HepG2 (cell line): ENCODE data around the gene FAM3A. TPM values are rescaled to one million over a fixed set of nuclear protein-coding genes. Genes with fewer than 3 reads are reported as not detected.

ENCODE experiments used
- BCL6 ChIP-seq: IDR thresholded peaks from 2 replicates; pipeline ENCODE4 v1.6.1; 2016; ENCODE audit warnings: missing genetic modification reagents, missing compliant biosample characterization
- EED ChIP-seq: sonication (generic); formaldehyde crosslinking; IDR thresholded peaks from 2 replicates; pipeline ENCODE4 v1.5.0; 2020; ENCODE audit warnings: mild to moderate bottlenecking, missing genetic modification reagents
- FOXA1 ChIP-seq, 2 experiments: fragments of 450-650 bp in 1 of 2; sonication (generic) in 1 of 2; formaldehyde crosslinking in 1 of 2; IDR thresholded peaks; 2 replicates each; pipeline versions ENCODE4 v1.4.0 to v1.6.1; 2016 to 2020; ENCODE audit warnings: missing genetic modification reagents in 1 of 2
- FOXA3 ChIP-seq: IDR thresholded peaks from 2 replicates; pipeline ENCODE4 v1.6.1; 2016; ENCODE audit warnings: missing genetic modification reagents, missing compliant biosample characterization
- HMG20B ChIP-seq: conservative IDR thresholded peaks from 2 replicates; pipeline ENCODE4 v1.6.1; 2016; ENCODE audit warnings: missing genetic modification reagents, missing compliant biosample characterization
- NONO ChIP-seq, 2 experiments: fragments of 450-650 bp in 1 of 2; sonication (generic) in 1 of 2; formaldehyde crosslinking in 1 of 2; IDR thresholded peaks in 1 of 2; conservative IDR thresholded peaks in 1 of 2; 2 replicates each; pipeline versions ENCODE4 v1.6.1 to v1.8.0; 2017 to 2022; ENCODE audit warnings: mild to moderate bottlenecking in 1 of 2, missing genetic modification reagents in 1 of 2, moderate library complexity in 1 of 2
- POLR2AphosphoS5 ChIP-seq: IDR thresholded peaks from 2 replicates; pipeline ENCODE4 v1.6.1; 2012; ENCODE audit warnings: low read depth, low read length
- SOX5 ChIP-seq: IDR thresholded peaks from 2 replicates; pipeline ENCODE4 v1.6.1; 2016; ENCODE audit warnings: borderline replicate concordance
- SOX6 ChIP-seq, 2 experiments: fragments of 450-650 bp in 1 of 2; sonication (generic) in 1 of 2; formaldehyde crosslinking in 1 of 2; IDR thresholded peaks; 2 replicates each; pipeline versions ENCODE4 v1.4.0 to v1.6.1; 2017 to 2020; ENCODE audit warnings: antibody characterized with exemption in 1 of 2, mild to moderate bottlenecking in 1 of 2, missing genetic modification reagents in 1 of 2
- YEATS4 ChIP-seq: sonication (generic); formaldehyde crosslinking; IDR thresholded peaks from 2 replicates; pipeline ENCODE4 v1.4.0; 2020; ENCODE audit warnings: missing genetic modification reagents, borderline replicate concordance
- ZNF430 ChIP-seq: sonication (generic); formaldehyde crosslinking; IDR thresholded peaks from 2 replicates; pipeline ENCODE4 v1.9.0; 2021; ENCODE audit warnings: mild to moderate bottlenecking, missing genetic modification reagents
- ZNF557 ChIP-seq: sonication (generic); formaldehyde crosslinking; IDR thresholded peaks from 2 replicates; pipeline ENCODE4 v1.4.0; 2020; ENCODE audit warnings: missing genetic modification reagents
- polyA plus RNA-seq, 8 experiments: library from polyadenylated mRNA; depleted of rRNA in 3 of 8; stranded (reverse) in 7 of 8; unstranded in 1 of 8; fragments of >200 nt; fragmentation: Illumina TruSeq in 4 of 8; extraction: Trizol in 4 of 8; gene quantifications; 2 replicates each; pipeline versions ENCODE4 v1.2.1 to v1.2.3, GENCODE V29; 2011 to 2016; ENCODE audit warnings: low read depth in 4 of 8, missing spikeins in 1 of 8, mixed read lengths in 1 of 8; ENCODE audit not compliant: insufficient read depth in 1 of 8
- total RNA-seq, 5 experiments: library from RNA; depleted of rRNA; stranded (reverse); fragments of >200 nt; fragmentation: Illumina TruSeq; extraction: Trizol; gene quantifications; 2 replicates each; pipeline ENCODE4 v1.2.3, GENCODE V29; 2016; ENCODE audit warnings: low read depth in 1 of 5
- TF ChIP-seq, protein P1 (sequence below): sonication (generic); formaldehyde crosslinking; IDR thresholded peaks from 2 replicates; pipeline ENCODE4 v1.9.0; 2021; ENCODE audit warnings: missing genetic modification reagents, borderline replicate concordance
- TF ChIP-seq, protein P2 (sequence below): IDR thresholded peaks from 2 replicates; pipeline ENCODE4 v1.6.1; 2016; ENCODE audit warnings: missing compliant biosample characterization, missing genetic modification reagents, borderline replicate concordance
- TF ChIP-seq, protein P3 (sequence below): sonication (generic); formaldehyde crosslinking; conservative IDR thresholded peaks from 2 replicates; pipeline ENCODE4 v1.4.0; 2020; ENCODE audit warnings: mild to moderate bottlenecking, missing genetic modification reagents, moderate library complexity
- TF ChIP-seq, protein P4 (sequence below): IDR thresholded peaks from 2 replicates; pipeline ENCODE4 v1.6.1; 2016
- TF ChIP-seq, protein P5 (sequence below): sonication (generic); formaldehyde crosslinking; IDR thresholded peaks from 2 replicates; pipeline ENCODE4 v1.4.0; 2020; ENCODE audit warnings: missing genetic modification reagents

FAM3A gene
- total and polyA plus RNA-seq, 2 of the 13 experiments (the other 11 are each of a cell fraction or from before 2014, with no cell fraction given) = 11.2 to 22.7 TPM

DNA sequence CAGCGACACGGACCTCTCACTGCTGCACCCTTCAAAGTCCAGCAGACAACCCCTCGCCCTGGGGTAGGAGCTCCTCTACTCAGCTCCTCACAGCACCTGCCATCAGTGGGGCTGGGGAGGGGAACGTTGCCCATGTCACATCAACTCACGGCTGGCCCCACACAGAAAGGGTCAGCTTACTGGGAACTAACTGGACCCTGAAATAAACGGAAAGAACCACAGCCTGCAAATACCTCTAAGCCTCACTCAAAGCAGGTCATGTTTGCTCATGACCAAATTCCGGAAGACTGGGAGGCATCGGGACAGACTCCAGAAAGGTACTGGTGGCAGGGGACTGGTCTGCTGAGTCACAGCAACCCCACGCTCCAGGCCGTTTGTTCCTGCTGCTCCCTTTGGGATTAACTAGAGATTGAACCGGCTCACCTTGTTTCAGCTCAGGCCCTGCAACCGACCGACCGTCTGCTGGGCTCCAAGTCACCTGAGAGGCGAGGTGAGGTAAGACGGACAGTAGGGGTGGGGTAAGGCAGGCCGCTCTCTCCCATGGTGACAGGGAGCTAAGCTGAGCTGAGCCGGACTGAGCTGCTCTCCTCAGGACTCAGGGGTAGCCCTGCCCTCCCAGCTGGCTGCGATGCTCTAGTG, 25.0 kb upstream of the FAM3A start (continued):
- TF ChIP-seq, protein P1, sequence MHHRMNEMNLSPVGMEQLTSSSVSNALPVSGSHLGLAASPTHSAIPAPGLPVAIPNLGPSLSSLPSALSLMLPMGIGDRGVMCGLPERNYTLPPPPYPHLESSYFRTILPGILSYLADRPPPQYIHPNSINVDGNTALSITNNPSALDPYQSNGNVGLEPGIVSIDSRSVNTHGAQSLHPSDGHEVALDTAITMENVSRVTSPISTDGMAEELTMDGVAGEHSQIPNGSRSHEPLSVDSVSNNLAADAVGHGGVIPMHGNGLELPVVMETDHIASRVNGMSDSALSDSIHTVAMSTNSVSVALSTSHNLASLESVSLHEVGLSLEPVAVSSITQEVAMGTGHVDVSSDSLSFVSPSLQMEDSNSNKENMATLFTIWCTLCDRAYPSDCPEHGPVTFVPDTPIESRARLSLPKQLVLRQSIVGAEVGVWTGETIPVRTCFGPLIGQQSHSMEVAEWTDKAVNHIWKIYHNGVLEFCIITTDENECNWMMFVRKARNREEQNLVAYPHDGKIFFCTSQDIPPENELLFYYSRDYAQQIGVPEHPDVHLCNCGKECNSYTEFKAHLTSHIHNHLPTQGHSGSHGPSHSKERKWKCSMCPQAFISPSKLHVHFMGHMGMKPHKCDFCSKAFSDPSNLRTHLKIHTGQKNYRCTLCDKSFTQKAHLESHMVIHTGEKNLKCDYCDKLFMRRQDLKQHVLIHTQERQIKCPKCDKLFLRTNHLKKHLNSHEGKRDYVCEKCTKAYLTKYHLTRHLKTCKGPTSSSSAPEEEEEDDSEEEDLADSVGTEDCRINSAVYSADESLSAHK = no peak
- no peak for TF ChIP-seq ZNF557 (CRISPR knock-in tag)
- peak; percentile 64 for TF ChIP-seq POLR2AphosphoS5
- no peak for TF ChIP-seq NONO (IDR thresholded peaks at IDR 0.05)
- no peak for TF ChIP-seq NONO (CRISPR knock-in tag; conservative IDR thresholded peaks at IDR 0.05)
- TF ChIP-seq, protein P2, sequence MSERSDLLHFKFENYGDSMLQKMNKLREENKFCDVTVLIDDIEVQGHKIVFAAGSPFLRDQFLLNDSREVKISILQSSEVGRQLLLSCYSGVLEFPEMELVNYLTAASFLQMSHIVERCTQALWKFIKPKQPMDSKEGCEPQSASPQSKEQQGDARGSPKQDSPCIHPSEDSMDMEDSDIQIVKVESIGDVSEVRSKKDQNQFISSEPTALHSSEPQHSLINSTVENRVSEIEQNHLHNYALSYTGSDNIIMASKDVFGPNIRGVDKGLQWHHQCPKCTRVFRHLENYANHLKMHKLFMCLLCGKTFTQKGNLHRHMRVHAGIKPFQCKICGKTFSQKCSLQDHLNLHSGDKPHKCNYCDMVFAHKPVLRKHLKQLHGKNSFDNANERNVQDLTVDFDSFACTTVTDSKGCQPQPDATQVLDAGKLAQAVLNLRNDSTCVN (CRISPR knock-in tag) = peak; percentile 72; the same call in 1 of the 2 replicates
- peak; percentile 70 for TF ChIP-seq FOXA3
- TF ChIP-seq BCL6 = peak; percentile 53; the same call in 1 of the 2 replicates
- TF ChIP-seq, protein P3, sequence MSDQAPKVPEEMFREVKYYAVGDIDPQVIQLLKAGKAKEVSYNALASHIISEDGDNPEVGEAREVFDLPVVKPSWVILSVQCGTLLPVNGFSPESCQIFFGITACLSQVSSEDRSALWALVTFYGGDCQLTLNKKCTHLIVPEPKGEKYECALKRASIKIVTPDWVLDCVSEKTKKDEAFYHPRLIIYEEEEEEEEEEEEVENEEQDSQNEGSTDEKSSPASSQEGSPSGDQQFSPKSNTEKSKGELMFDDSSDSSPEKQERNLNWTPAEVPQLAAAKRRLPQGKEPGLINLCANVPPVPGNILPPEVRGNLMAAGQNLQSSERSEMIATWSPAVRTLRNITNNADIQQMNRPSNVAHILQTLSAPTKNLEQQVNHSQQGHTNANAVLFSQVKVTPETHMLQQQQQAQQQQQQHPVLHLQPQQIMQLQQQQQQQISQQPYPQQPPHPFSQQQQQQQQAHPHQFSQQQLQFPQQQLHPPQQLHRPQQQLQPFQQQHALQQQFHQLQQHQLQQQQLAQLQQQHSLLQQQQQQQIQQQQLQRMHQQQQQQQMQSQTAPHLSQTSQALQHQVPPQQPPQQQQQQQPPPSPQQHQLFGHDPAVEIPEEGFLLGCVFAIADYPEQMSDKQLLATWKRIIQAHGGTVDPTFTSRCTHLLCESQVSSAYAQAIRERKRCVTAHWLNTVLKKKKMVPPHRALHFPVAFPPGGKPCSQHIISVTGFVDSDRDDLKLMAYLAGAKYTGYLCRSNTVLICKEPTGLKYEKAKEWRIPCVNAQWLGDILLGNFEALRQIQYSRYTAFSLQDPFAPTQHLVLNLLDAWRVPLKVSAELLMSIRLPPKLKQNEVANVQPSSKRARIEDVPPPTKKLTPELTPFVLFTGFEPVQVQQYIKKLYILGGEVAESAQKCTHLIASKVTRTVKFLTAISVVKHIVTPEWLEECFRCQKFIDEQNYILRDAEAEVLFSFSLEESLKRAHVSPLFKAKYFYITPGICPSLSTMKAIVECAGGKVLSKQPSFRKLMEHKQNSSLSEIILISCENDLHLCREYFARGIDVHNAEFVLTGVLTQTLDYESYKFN = peak; percentile 72
- no peak for TF ChIP-seq SOX6 (IDR thresholded peaks at IDR 0.05)
- peak; percentile 54; the same call in 1 of the 2 replicates for TF ChIP-seq SOX6 (CRISPR knock-in tag; IDR thresholded peaks at IDR 0.05)
- 0 out of 2 replicates have a peak, but pooled peaks have one; percentile 20 for TF ChIP-seq EED
- TF ChIP-seq SOX5 (CRISPR knock-in tag) = peak; percentile 36; the same call in 1 of the 2 replicates
- no peak for TF ChIP-seq FOXA1 (IDR thresholded peaks at IDR 0.05)
- peak; percentile 77 for TF ChIP-seq FOXA1 (CRISPR knock-in tag; IDR thresholded peaks at IDR 0.05)
- TF ChIP-seq YEATS4 = 0 out of 2 replicates have a peak, but pooled peaks have one; percentile 30
- TF ChIP-seq, protein P4, sequence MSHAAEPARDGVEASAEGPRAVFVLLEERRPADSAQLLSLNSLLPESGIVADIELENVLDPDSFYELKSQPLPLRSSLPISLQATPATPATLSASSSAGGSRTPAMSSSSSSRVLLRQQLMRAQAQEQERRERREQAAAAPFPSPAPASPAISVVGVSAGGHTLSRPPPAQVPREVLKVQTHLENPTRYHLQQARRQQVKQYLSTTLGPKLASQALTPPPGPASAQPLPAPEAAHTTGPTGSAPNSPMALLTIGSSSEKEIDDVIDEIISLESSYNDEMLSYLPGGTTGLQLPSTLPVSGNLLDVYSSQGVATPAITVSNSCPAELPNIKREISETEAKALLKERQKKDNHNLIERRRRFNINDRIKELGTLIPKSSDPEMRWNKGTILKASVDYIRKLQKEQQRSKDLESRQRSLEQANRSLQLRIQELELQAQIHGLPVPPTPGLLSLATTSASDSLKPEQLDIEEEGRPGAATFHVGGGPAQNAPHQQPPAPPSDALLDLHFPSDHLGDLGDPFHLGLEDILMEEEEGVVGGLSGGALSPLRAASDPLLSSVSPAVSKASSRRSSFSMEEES = 0 out of 2 replicates have a peak, but pooled peaks have one; percentile 35
- peak; percentile 54; the same call in 1 of the 2 replicates for TF ChIP-seq HMG20B (CRISPR knock-in tag)
- TF ChIP-seq, protein P5, sequence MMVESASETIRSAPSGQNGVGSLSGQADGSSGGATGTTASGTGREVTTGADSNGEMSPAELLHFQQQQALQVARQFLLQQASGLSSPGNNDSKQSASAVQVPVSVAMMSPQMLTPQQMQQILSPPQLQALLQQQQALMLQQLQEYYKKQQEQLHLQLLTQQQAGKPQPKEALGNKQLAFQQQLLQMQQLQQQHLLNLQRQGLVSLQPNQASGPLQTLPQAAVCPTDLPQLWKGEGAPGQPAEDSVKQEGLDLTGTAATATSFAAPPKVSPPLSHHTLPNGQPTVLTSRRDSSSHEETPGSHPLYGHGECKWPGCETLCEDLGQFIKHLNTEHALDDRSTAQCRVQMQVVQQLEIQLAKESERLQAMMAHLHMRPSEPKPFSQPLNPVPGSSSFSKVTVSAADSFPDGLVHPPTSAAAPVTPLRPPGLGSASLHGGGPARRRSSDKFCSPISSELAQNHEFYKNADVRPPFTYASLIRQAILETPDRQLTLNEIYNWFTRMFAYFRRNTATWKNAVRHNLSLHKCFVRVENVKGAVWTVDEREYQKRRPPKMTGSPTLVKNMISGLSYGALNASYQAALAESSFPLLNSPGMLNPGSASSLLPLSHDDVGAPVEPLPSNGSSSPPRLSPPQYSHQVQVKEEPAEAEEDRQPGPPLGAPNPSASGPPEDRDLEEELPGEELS (CRISPR knock-in tag) = peak; percentile 47
- no peak for TF ChIP-seq ZNF430
